HG03521 (cell line): ENCODE results near the gene PRR13.
"Not testable (repeated sequence)": the region's sequence is repeated elsewhere in the genome, so short reads cannot be mapped to it uniquely, and the experiment has no call there.

Experiments used
- ATAC-seq: cut with Tn5 transposase; IDR thresholded peaks from one replicate; pipeline ENCODE4 v1.9.1; 2021; ENCODE audit warnings: mild to moderate bottlenecking, moderate library complexity; ENCODE audit not compliant: unreplicated experiment

PRR13 gene, protein sequence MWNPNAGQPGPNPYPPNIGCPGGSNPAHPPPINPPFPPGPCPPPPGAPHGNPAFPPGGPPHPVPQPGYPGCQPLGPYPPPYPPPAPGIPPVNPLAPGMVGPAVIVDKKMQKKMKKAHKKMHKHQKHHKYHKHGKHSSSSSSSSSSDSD

DNA sequence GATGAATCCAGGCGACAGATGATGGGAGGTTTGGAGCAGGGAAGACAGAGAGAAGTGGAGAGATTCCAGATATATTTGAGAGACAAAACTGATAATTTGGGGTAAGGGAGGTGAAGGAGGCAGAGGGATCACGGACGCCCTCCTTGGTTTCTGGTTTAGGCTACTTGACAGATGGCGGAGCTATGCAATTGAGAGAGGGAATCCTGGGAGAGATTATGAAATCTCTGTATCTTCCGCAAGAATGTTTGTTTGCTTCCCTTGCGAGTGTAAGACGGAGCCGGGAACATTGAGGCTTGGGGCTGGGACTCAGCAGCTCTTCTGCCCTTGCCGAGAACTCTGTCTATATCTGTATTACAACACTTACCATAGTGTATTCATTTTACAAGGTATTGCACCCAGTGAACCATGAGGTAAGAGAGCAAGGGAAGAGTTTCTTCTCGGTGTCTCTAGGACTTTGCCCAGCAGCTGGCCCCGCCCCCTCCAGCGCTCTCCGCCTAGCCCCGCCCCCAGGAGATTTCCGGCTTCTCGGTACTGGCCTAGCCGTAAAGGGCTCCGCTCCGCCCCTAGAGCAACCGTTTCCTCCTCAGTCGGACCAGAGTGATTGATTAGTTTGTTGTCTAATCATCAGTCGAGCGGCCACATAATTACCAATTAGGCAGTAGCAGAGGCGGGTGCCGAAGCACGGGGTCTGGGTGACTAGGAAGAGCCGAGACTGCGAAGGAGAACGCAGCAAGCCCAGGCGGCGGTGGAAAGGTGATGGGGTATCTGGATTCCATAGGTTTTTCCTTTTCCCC lies at the start of gene PRR13:
Gene PRR13, plus strand, starts transcription at position 695 of the 794 bp plus-strand sequence. CDS start 981 bp downstream, outside the sequence.
- ATAC-seq, result peak; percentile 99

- ATAC-seq, result no peak
These were observed 41.6 kb upstream of the PRR13 start for GRCh38 chr12:53399896-53400295.

- not testable (repeated sequence) for ATAC-seq
These were observed 39.2 kb upstream of the PRR13 start for GRCh38 chr12:53402351-53402750.

DNA sequence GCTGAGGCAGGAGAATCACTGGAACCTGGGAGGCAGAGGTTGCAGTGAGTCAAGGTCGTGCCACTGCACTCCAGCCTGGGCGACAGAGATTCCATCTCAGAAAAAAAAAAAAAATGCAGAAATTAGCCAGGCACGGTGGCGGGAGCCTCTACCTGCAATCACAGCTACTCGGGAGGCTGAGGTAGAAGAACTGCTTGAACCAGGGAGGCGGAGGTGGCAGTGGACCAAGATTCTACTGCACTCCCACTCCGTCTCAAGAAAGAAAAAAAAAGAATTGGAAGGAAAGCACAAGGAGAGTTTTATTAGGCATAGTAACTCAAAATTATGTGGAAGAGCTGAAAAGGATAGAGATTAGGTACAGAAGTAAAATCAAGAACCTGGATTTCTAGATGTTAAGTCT lies 38.7 kb upstream of the PRR13 start:
- ATAC-seq, result no peak

DNA sequence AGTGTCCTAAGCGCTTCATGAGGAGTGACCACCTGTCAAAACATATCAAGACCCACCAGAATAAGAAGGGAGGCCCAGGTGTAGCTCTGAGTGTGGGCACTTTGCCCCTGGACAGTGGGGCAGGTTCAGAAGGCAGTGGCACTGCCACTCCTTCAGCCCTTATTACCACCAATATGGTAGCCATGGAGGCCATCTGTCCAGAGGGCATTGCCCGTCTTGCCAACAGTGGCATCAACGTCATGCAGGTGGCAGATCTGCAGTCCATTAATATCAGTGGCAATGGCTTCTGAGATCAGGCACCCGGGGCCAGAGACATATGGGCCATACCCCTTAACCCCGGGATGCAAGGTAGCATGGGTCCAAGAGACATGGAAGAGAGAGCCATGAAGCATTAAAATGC lies 30.6 kb upstream of the PRR13 start:
- ATAC-seq, result no peak

DNA sequence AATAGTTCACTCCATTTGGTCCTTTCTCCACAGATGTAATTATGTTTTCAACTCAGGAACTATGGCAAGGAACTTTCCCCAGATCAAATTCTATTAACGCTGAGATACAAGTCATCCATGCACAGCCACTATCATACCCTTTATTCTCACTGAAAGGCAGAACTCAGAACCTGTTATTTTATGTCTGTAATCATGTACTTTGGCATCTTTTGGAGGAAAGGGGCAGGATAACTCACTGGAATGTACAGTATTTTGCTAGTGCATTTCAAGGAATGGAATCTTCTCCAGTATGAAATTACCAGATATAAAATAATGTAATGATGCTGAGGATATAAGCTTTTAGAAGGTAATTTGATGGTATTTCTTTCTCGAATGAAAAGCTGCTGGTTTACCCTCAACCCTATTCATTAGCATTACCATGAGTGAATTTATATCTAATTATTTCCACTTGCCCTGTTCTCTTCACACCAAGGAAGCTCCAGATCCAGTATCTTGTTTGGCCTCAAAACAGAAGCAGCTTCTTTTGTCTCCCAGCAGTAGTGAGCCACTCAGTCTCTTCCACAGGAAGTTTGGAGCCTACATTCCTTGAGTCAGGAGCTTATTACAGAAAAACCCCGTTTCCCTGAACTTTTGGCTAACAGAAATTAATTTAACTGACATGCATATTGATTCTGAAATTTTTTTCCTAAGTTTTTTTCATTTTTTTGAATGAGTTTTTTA lies 27.9 kb upstream of the PRR13 start:
- ATAC-seq, result no peak

GRCh38 chr12:53414756-53415417 lies 26.6 kb upstream of the PRR13 start:
- ATAC-seq, result no peak

GRCh38 chr12:53415752-53416389 lies 25.7 kb upstream of the PRR13 start:
- not testable (repeated sequence) for ATAC-seq

DNA sequence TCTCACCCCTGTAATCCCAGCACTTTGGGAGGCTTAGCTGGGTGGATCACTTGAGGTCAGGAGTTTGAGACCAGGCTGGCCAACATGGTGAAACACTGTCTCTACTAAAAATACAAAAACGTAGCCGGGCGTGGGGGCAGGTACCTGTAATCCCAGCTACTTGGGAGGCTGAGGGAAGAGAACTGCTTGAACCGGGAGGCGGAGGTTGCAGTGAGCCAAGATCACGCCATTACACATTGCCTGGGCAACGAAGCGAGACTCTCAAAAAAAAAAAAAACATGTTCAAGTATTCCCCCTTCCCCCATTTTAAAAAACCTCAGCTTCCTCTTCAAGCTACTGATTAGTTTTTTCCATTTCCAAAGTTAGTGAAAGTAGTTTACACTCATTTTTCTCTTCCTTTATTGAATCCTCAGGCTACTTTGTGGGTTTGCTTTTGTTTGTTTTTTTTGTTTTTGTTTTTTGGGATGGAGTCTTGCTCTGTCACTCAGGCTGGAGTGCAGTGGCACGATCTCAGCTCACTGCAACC lies 24.2 kb upstream of the PRR13 start:
- ATAC-seq, result not testable (repeated sequence)

DNA sequence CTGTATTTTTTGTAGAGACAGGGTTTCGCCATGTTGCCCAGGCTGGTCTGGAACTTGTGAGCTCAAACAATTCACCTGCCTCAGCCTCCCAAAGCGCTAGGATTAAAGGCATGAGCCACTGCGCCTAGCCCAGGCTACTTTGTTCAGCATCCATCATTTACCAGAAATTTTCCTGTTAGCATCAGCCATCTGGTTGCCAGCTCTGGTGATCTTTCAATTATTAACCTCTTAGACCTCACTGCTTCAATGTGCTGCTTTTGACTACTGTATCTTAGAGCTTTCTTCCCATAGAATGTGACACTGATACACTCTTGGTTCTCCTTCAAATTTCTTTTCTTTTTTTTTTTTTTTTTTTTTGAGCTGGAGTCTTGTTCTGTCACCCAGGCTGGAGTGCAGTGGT lies 23.3 kb upstream of the PRR13 start:
- no peak for ATAC-seq

GRCh38 chr12:53419756-53420155 lies 21.8 kb upstream of the PRR13 start:
- ATAC-seq, result no peak

DNA sequence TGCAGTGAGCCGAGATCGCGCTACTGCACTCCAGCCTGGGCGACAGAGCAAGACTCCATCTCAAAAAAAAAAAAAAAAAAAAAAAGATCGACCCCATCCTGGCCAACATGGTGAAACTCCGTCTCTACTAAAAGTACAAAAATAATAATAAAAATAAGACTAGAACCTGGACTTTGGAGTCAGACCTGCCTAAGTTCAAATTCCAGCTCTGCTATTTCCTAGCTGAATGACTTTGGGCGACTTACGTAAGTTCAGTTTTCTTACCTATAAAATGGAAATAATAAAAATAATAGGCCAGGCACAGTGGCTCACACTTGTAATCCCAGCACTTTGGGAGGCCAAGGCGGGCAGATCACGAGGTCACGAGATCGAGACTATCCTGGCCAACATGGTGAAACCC lies 19.3 kb upstream of the PRR13 start:
- ATAC-seq, result not testable (repeated sequence)

- ATAC-seq, result no peak
These were observed 17.9 kb upstream of the PRR13 start, which contains the start of gene AMHR2 for GRCh38 chr12:53423597-53423996. Gene AMHR2 (plus strand): TSS chr12:53423855. CDS start chr12:53423935, 80 bp downstream.

DNA sequence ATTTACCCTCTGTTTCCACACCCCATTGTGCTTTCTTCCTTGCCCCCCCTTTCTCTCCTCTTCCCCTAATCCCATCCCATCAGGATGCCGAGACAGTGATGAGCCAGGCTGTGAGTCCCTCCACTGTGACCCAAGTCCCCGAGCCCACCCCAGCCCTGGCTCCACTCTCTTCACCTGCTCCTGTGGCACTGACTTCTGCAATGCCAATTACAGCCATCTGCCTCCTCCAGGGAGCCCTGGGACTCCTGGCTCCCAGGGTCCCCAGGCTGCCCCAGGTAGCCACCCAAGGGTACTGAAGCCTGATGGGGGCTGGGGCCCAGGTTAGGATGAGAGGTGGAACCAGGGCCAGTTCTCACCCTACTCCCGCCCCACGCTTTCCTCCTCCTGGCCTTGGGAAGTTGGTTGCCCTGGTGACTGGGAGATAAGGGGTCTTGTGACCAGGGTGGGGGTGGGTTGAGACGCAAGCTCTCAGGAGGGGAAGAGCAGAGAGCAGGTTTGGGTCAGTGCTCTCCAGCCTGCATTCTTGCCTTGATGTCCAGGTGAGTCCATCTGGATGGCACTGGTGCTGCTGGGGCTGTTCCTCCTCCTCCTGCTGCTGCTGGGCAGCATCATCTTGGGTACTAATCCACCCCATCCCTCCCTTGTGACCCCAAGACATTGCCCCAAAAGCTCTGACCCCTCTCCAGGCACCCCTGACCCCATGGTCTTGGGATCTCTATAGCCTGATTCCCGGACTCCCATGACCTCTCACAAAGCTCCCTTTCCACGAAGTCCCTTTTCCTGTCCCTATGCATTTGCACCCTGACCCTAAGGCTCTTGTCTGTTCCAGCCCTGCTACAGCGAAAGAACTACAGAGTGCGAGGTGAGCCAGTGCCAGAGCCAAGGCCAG lies 16.7 kb upstream of the PRR13 start:
- ATAC-seq, result no peak

DNA sequence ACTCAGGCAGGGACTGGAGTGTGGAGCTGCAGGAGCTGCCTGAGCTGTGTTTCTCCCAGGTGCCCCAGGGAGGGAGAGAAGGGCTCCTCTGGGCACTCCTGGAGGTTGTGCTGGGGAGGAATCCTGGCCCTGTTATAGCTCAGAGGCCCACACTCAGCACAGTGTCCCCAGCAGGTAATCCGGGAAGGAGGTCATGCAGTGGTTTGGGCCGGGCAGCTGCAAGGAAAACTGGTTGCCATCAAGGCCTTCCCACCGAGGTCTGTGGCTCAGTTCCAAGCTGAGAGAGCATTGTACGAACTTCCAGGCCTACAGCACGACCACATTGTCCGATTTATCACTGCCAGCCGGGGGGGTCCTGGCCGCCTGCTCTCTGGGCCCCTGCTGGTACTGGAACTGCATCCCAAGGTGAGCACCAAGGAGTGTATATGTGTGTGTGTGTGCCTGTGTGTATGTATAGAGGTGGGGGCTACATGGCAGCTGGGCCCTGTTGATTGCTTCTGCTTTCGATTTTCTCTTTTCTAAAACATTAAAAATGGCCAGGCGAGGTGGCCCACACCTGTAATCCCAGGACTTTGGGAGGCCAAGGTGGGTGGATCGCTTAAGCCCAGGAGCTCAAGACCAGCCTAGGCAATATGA lies 15.9 kb upstream of the PRR13 start:
- no peak for ATAC-seq

GRCh38 chr12:53427905-53428594 lies 13.5 kb upstream of the PRR13 start:
- no peak for ATAC-seq

- no peak for ATAC-seq
These were observed 12.8 kb upstream of the PRR13 start for GRCh38 chr12:53428741-53429140.

DNA sequence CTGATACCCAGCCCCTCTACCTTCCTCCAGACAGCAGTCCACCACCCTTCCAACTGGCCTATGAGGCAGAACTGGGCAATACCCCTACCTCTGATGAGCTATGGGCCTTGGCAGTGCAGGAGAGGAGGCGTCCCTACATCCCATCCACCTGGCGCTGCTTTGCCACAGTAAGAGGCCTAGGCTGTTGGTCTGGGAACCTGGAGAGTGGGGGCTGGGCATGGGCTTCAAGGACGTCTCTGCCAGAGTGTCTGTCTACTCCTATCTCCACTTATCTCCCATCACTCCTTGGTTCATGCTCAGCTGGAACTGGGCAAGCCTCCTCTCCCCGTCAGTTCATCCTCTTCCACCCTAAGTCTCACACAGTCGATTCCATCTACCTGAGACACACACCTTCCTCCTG lies 11.4 kb upstream of the PRR13 start:
- ATAC-seq, result no peak
